ENCODE measurements around the gene LVRN. TPM values are rescaled to one million over a fixed set of nuclear protein-coding genes. Genes with fewer than 3 reads are reported as not detected.

LVRN gene
- polyA plus RNA-seq, 2 donors, result 0.16 to 0.32 TPM

GRCh38 chr5:115979201-115980041 is 17.1 kb downstream of the LVRN start:
- Histone ChIP-seq H3K4me1 (ENCODE audit: control insufficient read depth in 2 of 2, insufficient read depth in 2 of 2, low read length in 1 of 2) (no peaks in the 10 kb centered on the region), H3K4me3 (ENCODE audit: low read depth in 1 of 2, low read length in 2 of 2) (no peak overlapping the region), H3K27ac (ENCODE audit: low read depth in 2 of 2, low read length in 1 of 2) (peak overlapping the region; percentile 2 to 49), H3K36me3 (ENCODE audit: control insufficient read depth in 2 of 2, insufficient read depth in 2 of 2, low read length in 1 of 2) (no peaks in the 10 kb centered on the region), H3K27me3 (ENCODE audit: control insufficient read depth in 1 of 2, insufficient read depth in 2 of 2, low read length in 2 of 2) (no peaks in the 10 kb centered on the region), H3K9me3 (ENCODE audit: control insufficient read depth in 2 of 2, insufficient read depth in 1 of 2, low read depth in 1 of 2, low read length in 1 of 2) (no peaks in the 10 kb centered on the region)
- WGBS, 2 donors, result 53 to 58% methylated on average over 3 of the region's 3 CpGs

GRCh38 chr5:115983519-115983918 is 21.2 kb downstream of the LVRN start:
- H3K4me1 ChIP-seq (ENCODE audit: control insufficient read depth in 2 of 2, insufficient read depth in 2 of 2, low read length in 1 of 2), result no peaks in the 10 kb centered on the region
- H3K27ac ChIP-seq (ENCODE audit: low read depth in 2 of 2, low read length in 1 of 2), result no peak overlapping the region
- no peaks in the 10 kb centered on the region for H3K9me3 ChIP-seq (ENCODE audit: control insufficient read depth in 2 of 2, insufficient read depth in 1 of 2, low read depth in 1 of 2, low read length in 1 of 2)
- H3K36me3 ChIP-seq (ENCODE audit: control insufficient read depth in 2 of 2, insufficient read depth in 2 of 2, low read length in 1 of 2), result no peaks in the 10 kb centered on the region
- WGBS, 2 donors, result 70 to 94% methylated on average over 1 of the region's 1 CpG
- H3K27me3 ChIP-seq (ENCODE audit: control insufficient read depth in 1 of 2, insufficient read depth in 2 of 2, low read length in 2 of 2), result no peaks in the 10 kb centered on the region
- no peak overlapping the region for H3K4me3 ChIP-seq (ENCODE audit: low read depth in 1 of 2, low read length in 2 of 2)

- Histone ChIP-seq H3K9me3 (ENCODE audit: control insufficient read depth in 2 of 2, insufficient read depth in 1 of 2, low read depth in 1 of 2, low read length in 1 of 2) (no peaks in the 10 kb centered on the region), H3K36me3 (ENCODE audit: control insufficient read depth in 2 of 2, insufficient read depth in 2 of 2, low read length in 1 of 2) (no peaks in the 10 kb centered on the region)
- WGBS, 2 donors, result 68 to 74% methylated on average over 10 of the region's 10 CpGs
Observed at GRCh38 chr5:115985802-115986757, 23.8 kb downstream of the LVRN start.

GRCh38 chr5:115988002-115988401 is 25.7 kb downstream of the LVRN start:
- no peak overlapping the region for H3K4me3 ChIP-seq (ENCODE audit: low read depth in 1 of 2, low read length in 2 of 2)
- H3K9me3 ChIP-seq (ENCODE audit: control insufficient read depth in 2 of 2, insufficient read depth in 1 of 2, low read depth in 1 of 2, low read length in 1 of 2), result no peaks in the 10 kb centered on the region
- no peak overlapping the region for H3K27ac ChIP-seq (ENCODE audit: low read depth in 2 of 2, low read length in 1 of 2)
- H3K27me3 ChIP-seq (ENCODE audit: control insufficient read depth in 1 of 2, insufficient read depth in 2 of 2, low read length in 2 of 2), result no peaks in the 10 kb centered on the region
- H3K4me1 ChIP-seq (ENCODE audit: control insufficient read depth in 2 of 2, insufficient read depth in 2 of 2, low read length in 1 of 2), result no peaks in the 10 kb centered on the region
- 80 to 89% methylated on average over 2 of the region's 2 CpGs for WGBS, 2 donors
- H3K36me3 ChIP-seq (ENCODE audit: control insufficient read depth in 2 of 2, insufficient read depth in 2 of 2, low read length in 1 of 2), result no peaks in the 10 kb centered on the region

More at GRCh38 chr5:115985802-115986757, 23.8 kb downstream of the LVRN start:
- no peak overlapping the region for H3K27ac ChIP-seq (ENCODE audit: low read depth in 2 of 2, low read length in 1 of 2)
- H3K27me3 ChIP-seq (ENCODE audit: control insufficient read depth in 1 of 2, insufficient read depth in 2 of 2, low read length in 2 of 2), result no peaks in the 10 kb centered on the region
- no peaks in the 10 kb centered on the region for H3K4me1 ChIP-seq (ENCODE audit: control insufficient read depth in 2 of 2, insufficient read depth in 2 of 2, low read length in 1 of 2)
- H3K4me3 ChIP-seq (ENCODE audit: low read depth in 1 of 2, low read length in 2 of 2), result no peak overlapping the region

- Histone ChIP-seq H3K4me3 (ENCODE audit: low read depth in 1 of 2, low read length in 2 of 2) (no peak overlapping the region), H3K4me1 (ENCODE audit: control insufficient read depth in 2 of 2, insufficient read depth in 2 of 2, low read length in 1 of 2) (no peaks in the 10 kb centered on the region), H3K27ac (ENCODE audit: low read depth in 2 of 2, low read length in 1 of 2) (no peak overlapping the region), H3K27me3 (ENCODE audit: control insufficient read depth in 1 of 2, insufficient read depth in 2 of 2, low read length in 2 of 2) (no peaks in the 10 kb centered on the region), H3K36me3 (ENCODE audit: control insufficient read depth in 2 of 2, insufficient read depth in 2 of 2, low read length in 1 of 2) (no peaks in the 10 kb centered on the region), H3K9me3 (ENCODE audit: control insufficient read depth in 2 of 2, insufficient read depth in 1 of 2, low read depth in 1 of 2, low read length in 1 of 2) (no peaks in the 10 kb centered on the region)
- 67 to 73% methylated on average over 5 of the region's 5 CpGs for WGBS, 2 donors
Observed at GRCh38 chr5:115992848-115993350, 30.6 kb downstream of the LVRN start.

- H3K4me1 ChIP-seq (ENCODE audit: control insufficient read depth in 2 of 2, insufficient read depth in 2 of 2, low read length in 1 of 2), result no peaks in the 10 kb centered on the region
- H3K9me3 ChIP-seq (ENCODE audit: control insufficient read depth in 2 of 2, insufficient read depth in 1 of 2, low read depth in 1 of 2, low read length in 1 of 2), result no peaks in the 10 kb centered on the region
- no peaks in the 10 kb centered on the region for H3K27me3 ChIP-seq (ENCODE audit: control insufficient read depth in 1 of 2, insufficient read depth in 2 of 2, low read length in 2 of 2)
- H3K27ac ChIP-seq (ENCODE audit: low read depth in 2 of 2, low read length in 1 of 2), result no peak overlapping the region
- no peaks in the 10 kb centered on the region for H3K36me3 ChIP-seq (ENCODE audit: control insufficient read depth in 2 of 2, insufficient read depth in 2 of 2, low read length in 1 of 2)
- WGBS, 2 donors, result 88 to 89% methylated on average over 6 of the region's 6 CpGs
- no peak overlapping the region for H3K4me3 ChIP-seq (ENCODE audit: low read depth in 1 of 2, low read length in 2 of 2)
Observed at GRCh38 chr5:115995351-115995750, 33.1 kb downstream of the LVRN start.

- no peak overlapping the region for H3K27ac ChIP-seq (ENCODE audit: low read depth in 2 of 2, low read length in 1 of 2)
- no peaks in the 10 kb centered on the region for H3K27me3 ChIP-seq (ENCODE audit: control insufficient read depth in 1 of 2, insufficient read depth in 2 of 2, low read length in 2 of 2)
- no peaks in the 10 kb centered on the region for H3K36me3 ChIP-seq (ENCODE audit: control insufficient read depth in 2 of 2, insufficient read depth in 2 of 2, low read length in 1 of 2)
- H3K9me3 ChIP-seq (ENCODE audit: control insufficient read depth in 2 of 2, insufficient read depth in 1 of 2, low read depth in 1 of 2, low read length in 1 of 2), result no peaks in the 10 kb centered on the region
- no peaks in the 10 kb centered on the region for H3K4me1 ChIP-seq (ENCODE audit: control insufficient read depth in 2 of 2, insufficient read depth in 2 of 2, low read length in 1 of 2)
- WGBS, 2 donors, result 67 to 68% methylated on average over 6 of the region's 6 CpGs
- no peak overlapping the region for H3K4me3 ChIP-seq (ENCODE audit: low read depth in 1 of 2, low read length in 2 of 2)
Observed at GRCh38 chr5:116002116-116002906, 40.0 kb downstream of the LVRN start.

GRCh38 chr5:116004248-116004647 is 42.0 kb downstream of the LVRN start:
- no peak overlapping the region for H3K4me3 ChIP-seq (ENCODE audit: low read depth in 1 of 2, low read length in 2 of 2)

GRCh38 chr5:116009806-116010205 is 47.5 kb downstream of the LVRN start:
- WGBS, 2 donors, result 76 to 78% methylated on average over 3 of the region's 3 CpGs

More at GRCh38 chr5:116004248-116004647, 42.0 kb downstream of the LVRN start:
- 72 to 76% methylated on average over 3 of the region's 3 CpGs for WGBS, 2 donors
- Histone ChIP-seq H3K4me1 (ENCODE audit: control insufficient read depth in 2 of 2, insufficient read depth in 2 of 2, low read length in 1 of 2) (no peaks in the 10 kb centered on the region), H3K9me3 (ENCODE audit: control insufficient read depth in 2 of 2, insufficient read depth in 1 of 2, low read depth in 1 of 2, low read length in 1 of 2) (no peaks in the 10 kb centered on the region), H3K36me3 (ENCODE audit: control insufficient read depth in 2 of 2, insufficient read depth in 2 of 2, low read length in 1 of 2) (no peaks in the 10 kb centered on the region), H3K27ac (ENCODE audit: low read depth in 2 of 2, low read length in 1 of 2) (no peak overlapping the region), H3K27me3 (ENCODE audit: control insufficient read depth in 1 of 2, insufficient read depth in 2 of 2, low read length in 2 of 2) (no peaks in the 10 kb centered on the region)

More at GRCh38 chr5:116009806-116010205, 47.5 kb downstream of the LVRN start:
- no peaks in the 10 kb centered on the region for H3K4me1 ChIP-seq (ENCODE audit: control insufficient read depth in 2 of 2, insufficient read depth in 2 of 2, low read length in 1 of 2)
- no peaks in the 10 kb centered on the region for H3K36me3 ChIP-seq (ENCODE audit: control insufficient read depth in 2 of 2, insufficient read depth in 2 of 2, low read length in 1 of 2)
- H3K9me3 ChIP-seq (ENCODE audit: control insufficient read depth in 2 of 2, insufficient read depth in 1 of 2, low read depth in 1 of 2, low read length in 1 of 2), result no peaks in the 10 kb centered on the region
- no peak overlapping the region for H3K27ac ChIP-seq (ENCODE audit: low read depth in 2 of 2, low read length in 1 of 2)
- no peak overlapping the region for H3K4me3 ChIP-seq (ENCODE audit: low read depth in 1 of 2, low read length in 2 of 2)
- no peaks in the 10 kb centered on the region for H3K27me3 ChIP-seq (ENCODE audit: control insufficient read depth in 1 of 2, insufficient read depth in 2 of 2, low read length in 2 of 2)

Measured in esophagus (tissue), 2 donors.